Tibial artery (tissue), 4 donors: ENCODE results near the gene SYT8.

Experiments used
- DNase-seq, 2 donors: peaks; one replicate each; pipeline ENCODE4 v3.0.0-alpha.2; 2019
- H3K27ac ChIP-seq, 2 donors: fragments of 200-600 bp; sonication (generic) in 1 of 2; 1 replicate in 1 of 2; 2 replicates in 1 of 2; pipeline ENCODE4 v1.5.1; 2018 to 2019; ENCODE audit warnings: mild to moderate bottlenecking in 1 of 2
- H3K27me3 ChIP-seq, 2 donors: fragments of 200-600 bp; sonication (generic) in 1 of 2; one replicate each; pipeline versions ENCODE4 v1.5.1 to v1.6.0; 2016 to 2019
- H3K36me3 ChIP-seq, 3 donors: fragments of 200-600 bp; sonication (generic) in 2 of 3; one replicate each; pipeline ENCODE4 v1.5.1; 2016 to 2019; ENCODE audit warnings: mild to moderate bottlenecking in 2 of 3
- H3K4me1 ChIP-seq, 4 donors: fragments of 200-600 bp; sonication (generic) in 2 of 4; 1 replicate in 3 of 4; 2 replicates in 1 of 4; pipeline ENCODE4 v1.5.1; 2016 to 2019
- H3K4me3 ChIP-seq, 2 donors: fragments of 200-600 bp; sonication (generic) in 1 of 2; 1 replicate in 1 of 2; 2 replicates in 1 of 2; pipeline ENCODE4 v1.5.1; 2018 to 2019; ENCODE audit warnings: mild to moderate bottlenecking in 2 of 2
- H3K9me3 ChIP-seq, 3 donors: fragments of 200-600 bp; sonication (generic) in 1 of 3; one replicate each; pipeline ENCODE4 v1.5.1; 2016 to 2019
- CTCF ChIP-seq, 2 experiments: fragments of 200-600 bp in 1 of 2; fragments of 450-650 bp in 1 of 2; IDR thresholded peaks; one replicate each; pipeline ENCODE4 v1.5.1; 2017 to 2019; ENCODE audit warnings: antibody characterized with exemption in 2 of 2, mild to moderate bottlenecking in 1 of 2, moderate library complexity in 1 of 2
- intact Hi-C: fragments of 100-400 bp; cut with DNase I; formaldehyde crosslinking; loops from one replicate; pipeline ENCODE4 v1.15.0; 2023; ENCODE audit warnings: low total_unique reads

Gene SYT8

GRCh38 chr11:1820463-1821325 is 14.1 kb upstream of the SYT8 start:
- intact Hi-C loops = no loop called here
- Histone ChIP-seq H3K4me3 (no peak overlapping the region), H3K36me3 (no peaks in the 10 kb centered on the region), H3K9me3 (peaks cover 0 to 5% (median 0%) of the 10 kb centered on the region in 3 donors), H3K4me1 (peaks cover 0 to 67% (median 56%) of the 10 kb centered on the region in 4 donors), H3K27me3 (no peaks in the 10 kb centered on the region), H3K27ac (peak overlapping the region; percentile 30 to 60)
- DNase-seq = no peak
- TF ChIP-seq CTCF (IDR thresholded peaks at IDR 0.05) = no peak

GRCh38 chr11:1821562-1821961 is 13.2 kb upstream of the SYT8 start:
- Histone ChIP-seq H3K36me3 (no peaks in the 10 kb centered on the region), H3K4me3 (no peak overlapping the region), H3K9me3 (peaks cover 0 to 5% (median 0%) of the 10 kb centered on the region in 3 donors), H3K4me1 (peaks cover 5 to 68% (median 63%) of the 10 kb centered on the region in 4 donors), H3K27me3 (no peaks in the 10 kb centered on the region), H3K27ac (no peak overlapping the region)
- no peak for TF ChIP-seq CTCF (IDR thresholded peaks at IDR 0.05)
- intact Hi-C loops = no loop called here
- no peak for DNase-seq

GRCh38 chr11:1822648-1823375 is 12.0 kb upstream of the SYT8 start:
- peak in 1 of 2 donors; percentile 63 for DNase-seq
- no peak for TF ChIP-seq CTCF (IDR thresholded peaks at IDR 0.05)
- intact Hi-C loops = no loop called here
- Histone ChIP-seq H3K9me3 (peaks cover 0 to 5% (median 0%) of the 10 kb centered on the region in 3 donors), H3K4me1 (peaks cover 5 to 74% (median 70%) of the 10 kb centered on the region in 4 donors), H3K27ac (peak overlapping the region; percentile 3 to 88), H3K27me3 (no peaks in the 10 kb centered on the region), H3K36me3 (no peaks in the 10 kb centered on the region), H3K4me3 (no peak overlapping the region)

- H3K4me3 ChIP-seq = no peak overlapping the region
- peaks cover 5 to 81% (median 78%) of the 10 kb centered on the region in 4 donors for H3K4me1 ChIP-seq
- peak in 1 of 2 donors; percentile 64 for DNase-seq
- peaks cover 0 to 3% (median 0%) of the 10 kb centered on the region in 3 donors for H3K9me3 ChIP-seq
- no peaks in the 10 kb centered on the region for H3K36me3 ChIP-seq
- no peaks in the 10 kb centered on the region for H3K27me3 ChIP-seq
- peak overlapping the region in 1 of 2 donors; percentile 88 for H3K27ac ChIP-seq
- no peak for TF ChIP-seq CTCF (IDR thresholded peaks at IDR 0.05)
- intact Hi-C loops = loop anchor here (2.0 kb wide), 1 partner anchor 61 kb away; the partner anchor contains the start of gene CTSD
Observed at GRCh38 chr11:1823376-1824220, 11.2 kb upstream of the SYT8 start.
